Hypothalamus (tissue), 51 donors: Measurements from ENCODE around the gene ADGRV1.

ENCODE experiments used
- DNase-seq, 51 donors: peaks; one replicate each; lab custom pipeline; 2025; lab: John Stamatoyannopoulos, UW

ADGRV1 gene

GRCh38 chr5:91211997-91212713, 653.6 kb downstream of the ADGRV1 start:
- no peak for DNase-seq

- no peak for DNase-seq
Measured at GRCh38 chr5:91212714-91213092, 654.1 kb downstream of the ADGRV1 start.
